ENCODE measurements around the gene CTSZ. TPM values are rescaled to one million over a fixed set of nuclear protein-coding genes. Genes with fewer than 3 reads are reported as not detected.

Gene CTSZ
- total RNA-seq, 1 donor from 2014 or later, result 278 TPM

DNA sequence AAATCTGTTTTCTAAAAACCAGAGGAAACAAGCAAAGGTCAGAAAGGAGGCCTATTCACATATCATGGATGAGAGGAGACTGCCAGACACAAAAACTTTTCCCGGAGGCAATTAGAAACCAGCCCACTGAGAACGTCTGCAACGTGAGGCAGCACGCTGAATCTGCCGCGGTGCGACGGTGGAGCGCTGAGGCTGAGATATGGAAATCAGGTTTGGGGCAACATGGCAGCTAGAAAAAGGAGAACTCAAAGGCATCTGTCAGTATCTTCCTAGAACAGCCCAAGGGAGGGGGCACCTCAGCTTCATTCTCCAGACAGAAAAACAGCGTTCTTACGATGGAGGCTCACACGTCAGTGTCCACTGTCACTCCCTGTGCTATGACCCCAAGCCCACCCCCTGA lies 30.3 kb upstream of the CTSZ start:
- H3K4me3 Mint-ChIP-seq, result no peak overlapping the region
- H3K9me3 Mint-ChIP-seq, result no peaks in the 10 kb centered on the region
- peaks cover 37% of the 10 kb centered on the region for H3K4me1 Mint-ChIP-seq
- ATAC-seq (ENCODE audit: low read depth), result no peak
- no peak overlapping the region for H3K27ac Mint-ChIP-seq
- TF ChIP-seq, protein P1, sequence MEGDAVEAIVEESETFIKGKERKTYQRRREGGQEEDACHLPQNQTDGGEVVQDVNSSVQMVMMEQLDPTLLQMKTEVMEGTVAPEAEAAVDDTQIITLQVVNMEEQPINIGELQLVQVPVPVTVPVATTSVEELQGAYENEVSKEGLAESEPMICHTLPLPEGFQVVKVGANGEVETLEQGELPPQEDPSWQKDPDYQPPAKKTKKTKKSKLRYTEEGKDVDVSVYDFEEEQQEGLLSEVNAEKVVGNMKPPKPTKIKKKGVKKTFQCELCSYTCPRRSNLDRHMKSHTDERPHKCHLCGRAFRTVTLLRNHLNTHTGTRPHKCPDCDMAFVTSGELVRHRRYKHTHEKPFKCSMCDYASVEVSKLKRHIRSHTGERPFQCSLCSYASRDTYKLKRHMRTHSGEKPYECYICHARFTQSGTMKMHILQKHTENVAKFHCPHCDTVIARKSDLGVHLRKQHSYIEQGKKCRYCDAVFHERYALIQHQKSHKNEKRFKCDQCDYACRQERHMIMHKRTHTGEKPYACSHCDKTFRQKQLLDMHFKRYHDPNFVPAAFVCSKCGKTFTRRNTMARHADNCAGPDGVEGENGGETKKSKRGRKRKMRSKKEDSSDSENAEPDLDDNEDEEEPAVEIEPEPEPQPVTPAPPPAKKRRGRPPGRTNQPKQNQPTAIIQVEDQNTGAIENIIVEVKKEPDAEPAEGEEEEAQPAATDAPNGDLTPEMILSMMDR (IDR thresholded peaks at IDR 0.05), result no peak
- intact Hi-C loops (cut with micrococcal nuclease), result no loop called here
- ChIA-PET POLR2A (no interaction called here), CTCF (no interaction called here)
- peaks cover 66% of the 10 kb centered on the region for H3K36me3 Mint-ChIP-seq (ENCODE audit: low read depth)
- no peak for DNase-seq
- no peaks in the 10 kb centered on the region for H3K27me3 Mint-ChIP-seq

DNA sequence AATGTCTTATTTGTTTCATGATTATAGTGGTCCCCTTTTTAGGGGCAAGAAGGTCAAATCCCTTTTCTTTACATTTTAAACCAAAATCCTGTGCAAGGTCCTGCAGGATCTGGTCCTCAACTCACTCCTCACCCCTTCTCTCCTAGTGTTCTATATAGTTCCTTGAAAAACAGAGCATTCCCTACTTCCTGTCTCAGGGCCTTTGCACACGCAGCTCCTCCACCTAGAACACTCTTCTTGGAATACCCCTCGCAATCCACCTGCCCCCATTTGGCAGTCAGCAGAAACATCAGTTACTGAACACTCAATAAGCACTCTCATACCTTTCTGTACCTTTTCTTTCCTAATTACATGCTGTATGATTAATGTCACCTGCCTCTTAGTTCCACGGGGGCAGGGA lies 28.3 kb upstream of the CTSZ start:
- ATAC-seq (ENCODE audit: low read depth), result no peak
- CTCF ChIA-PET, result no interaction called here
- Mint-ChIP-seq H3K36me3 (ENCODE audit: low read depth) (peaks cover 70% of the 10 kb centered on the region), H3K27me3 (no peaks in the 10 kb centered on the region), H3K9me3 (no peaks in the 10 kb centered on the region), H3K27ac (no peak overlapping the region), H3K4me3 (no peak overlapping the region), H3K4me1 (peaks cover 33% of the 10 kb centered on the region)
- POLR2A ChIA-PET, result no interaction called here
- intact Hi-C loops (cut with micrococcal nuclease), result no loop called here
- TF ChIP-seq, protein P1 (IDR thresholded peaks at IDR 0.05), result no peak
- no peak for DNase-seq

DNA sequence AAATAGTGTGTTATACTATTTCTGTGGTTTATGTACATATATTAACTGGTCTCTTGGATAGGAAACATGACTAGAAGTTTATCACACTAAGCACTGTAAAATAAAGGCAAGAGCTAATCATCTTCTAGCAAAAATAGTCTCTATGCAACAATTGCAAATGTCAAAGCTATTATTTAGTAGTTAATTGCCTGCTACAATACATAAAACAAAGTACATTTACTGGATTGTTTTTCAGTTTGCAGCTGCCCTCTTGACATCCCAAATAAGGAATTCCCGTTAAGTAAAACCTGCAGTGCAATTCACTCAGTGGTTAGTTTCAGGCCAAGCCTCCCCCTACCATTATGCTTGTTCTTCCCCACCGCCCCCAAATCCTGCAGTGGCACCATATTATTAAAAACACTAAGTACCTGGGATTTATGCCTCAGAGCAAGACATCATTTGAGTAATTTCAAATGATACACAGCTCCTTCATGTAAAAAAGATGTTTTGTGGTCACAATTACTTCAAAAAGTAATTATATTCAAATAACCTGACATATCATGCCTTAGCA lies 26.6 kb upstream of the CTSZ start:
- Mint-ChIP-seq H3K4me1 (peaks cover 38% of the 10 kb centered on the region), H3K27me3 (no peaks in the 10 kb centered on the region), H3K36me3 (ENCODE audit: low read depth) (peaks cover 80% of the 10 kb centered on the region), H3K9me3 (no peaks in the 10 kb centered on the region), H3K4me3 (no peak overlapping the region), H3K27ac (no peak overlapping the region)
- POLR2A ChIA-PET, result interaction anchor here (1.7 to 4.4 kb wide), 8 partner anchors 9 to 382 kb away, joined by 11 to 89 read pairs (median 58); partner anchors contain the start of genes CTSZ, PRELID3B, STX16 and TUBB1
- DNase-seq, result no peak
- ATAC-seq (ENCODE audit: low read depth), result no peak
- TF ChIP-seq, protein P1 (IDR thresholded peaks at IDR 0.05), result no peak
- intact Hi-C loops (cut with micrococcal nuclease), result loop anchor here (5.0 kb wide), 1 partner anchor 381 kb away; the partner anchor contains the start of gene STX16
- CTCF ChIA-PET, result interaction anchor here (0.7 to 1.3 kb wide), 3 partner anchors 28 to 188 kb away, joined by 3 to 4 read pairs (median 4); partner anchors contain the start of gene GNAS

GRCh38 chr20:59033093-59033492 lies 26.0 kb upstream of the CTSZ start:
- DNase-seq (no peak), ATAC-seq (ENCODE audit: low read depth) (no peak)
- ChIA-PET POLR2A (interaction anchor here (1.1 to 4.4 kb wide), 20 partner anchors 9 to 381 kb away, joined by 3 to 89 read pairs (median 12); partner anchors contain the start of genes CTSZ, NELFCD, PRELID3B and STX16), CTCF (interaction anchor here (0.7 to 2.4 kb wide), 4 partner anchors 28 to 189 kb away, joined by 3 to 10 read pairs (median 4); partner anchors contain the start of gene GNAS)
- H3K27me3 Mint-ChIP-seq, result no peaks in the 10 kb centered on the region
- H3K9me3 Mint-ChIP-seq, result no peaks in the 10 kb centered on the region
- peak overlapping the region; percentile 96 for H3K4me3 Mint-ChIP-seq
- TF ChIP-seq, protein P1 (IDR thresholded peaks at IDR 0.05), result no peak
- peaks cover 43% of the 10 kb centered on the region for H3K4me1 Mint-ChIP-seq
- intact Hi-C loops (cut with micrococcal nuclease), result loop anchor here (5.0 kb wide), 1 partner anchor 381 kb away; the partner anchor contains the start of gene STX16
- peak overlapping the region; percentile 94 for H3K27ac Mint-ChIP-seq
- peaks cover 83% of the 10 kb centered on the region for H3K36me3 Mint-ChIP-seq (ENCODE audit: low read depth)

DNA sequence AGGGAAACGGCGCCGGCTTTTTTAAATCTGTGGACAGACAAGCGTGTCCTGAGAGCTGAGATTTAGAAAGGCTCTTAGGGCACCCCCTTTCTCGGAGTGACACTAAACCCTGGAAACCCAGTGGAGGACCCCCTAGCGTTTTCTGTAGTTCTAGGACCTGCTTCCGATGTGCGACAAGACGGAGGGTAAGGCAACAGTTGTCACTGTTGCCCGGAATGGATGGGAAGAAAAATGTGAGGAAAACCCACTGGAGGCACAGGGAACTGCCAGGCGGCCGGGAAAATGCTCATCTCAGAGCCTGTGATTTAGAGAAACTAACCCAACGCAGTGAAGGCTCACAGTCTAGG lies 25.6 kb upstream of the CTSZ start:
- TF ChIP-seq, protein P1 (IDR thresholded peaks at IDR 0.05), result no peak
- Mint-ChIP-seq H3K4me3 (peak overlapping the region; percentile 96), H3K4me1 (peaks cover 45% of the 10 kb centered on the region), H3K27me3 (no peaks in the 10 kb centered on the region), H3K36me3 (ENCODE audit: low read depth) (peaks cover 83% of the 10 kb centered on the region), H3K9me3 (no peaks in the 10 kb centered on the region), H3K27ac (peak overlapping the region; percentile 94)
- intact Hi-C loops (cut with micrococcal nuclease), result loop anchor here (1.0 to 5.0 kb wide), 8 partner anchors 10 to 723 kb away; partner anchors contain the start of genes CTSZ, NELFCD, PRELID3B and RAB22A
- ChIA-PET CTCF (interaction anchor here (0.8 to 2.4 kb wide), 5 partner anchors 17 to 189 kb away, joined by 3 to 10 read pairs (median 5); no protein-coding TSS in a partner anchor), POLR2A (interaction anchor here (0.8 to 4.4 kb wide), 32 partner anchors 9 to 727 kb away, joined by 3 to 89 read pairs (median 7); partner anchors contain the start of genes CTSZ, GNAS, GNAS-AS1 and NELFCD)
- ATAC-seq (ENCODE audit: low read depth) (no peak), DNase-seq (no peak)

Data from activated B cell treated with CpG ODN at 0.5 μM for 24 hours (primary cell).